ENCODE measurements around the gene P2RY1.

P2RY1 gene

DNA sequence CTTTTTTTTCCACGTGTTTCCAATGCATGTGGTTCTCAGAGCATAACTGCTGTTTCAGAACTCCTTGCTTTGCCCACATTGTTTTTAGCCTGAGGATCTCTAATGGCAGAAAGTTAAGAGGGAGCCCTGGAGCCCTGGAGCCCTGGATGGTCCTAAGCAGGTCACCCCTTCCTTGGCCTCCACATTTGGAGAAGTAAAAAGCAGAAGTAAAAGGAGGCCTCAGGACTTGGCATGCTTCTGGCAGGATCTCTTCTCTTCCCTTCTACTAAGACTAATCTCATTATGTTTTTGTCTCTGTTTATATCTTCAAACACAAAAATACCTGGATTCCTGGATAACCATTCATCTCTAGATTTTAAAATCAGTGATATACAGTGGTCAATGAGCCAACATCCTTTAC, 50.1 kb downstream of the P2RY1 start:
- CTCF ChIA-PET = interaction anchor here (1.0 kb wide), 1 partner anchor 9 kb away, joined by 6 read pairs; no protein-coding TSS in a partner anchor
- POLR2A ChIA-PET = no interaction called here
- no peak for DNase-seq (ENCODE audit: extremely low spot score)
- TF ChIP-seq, protein P1, sequence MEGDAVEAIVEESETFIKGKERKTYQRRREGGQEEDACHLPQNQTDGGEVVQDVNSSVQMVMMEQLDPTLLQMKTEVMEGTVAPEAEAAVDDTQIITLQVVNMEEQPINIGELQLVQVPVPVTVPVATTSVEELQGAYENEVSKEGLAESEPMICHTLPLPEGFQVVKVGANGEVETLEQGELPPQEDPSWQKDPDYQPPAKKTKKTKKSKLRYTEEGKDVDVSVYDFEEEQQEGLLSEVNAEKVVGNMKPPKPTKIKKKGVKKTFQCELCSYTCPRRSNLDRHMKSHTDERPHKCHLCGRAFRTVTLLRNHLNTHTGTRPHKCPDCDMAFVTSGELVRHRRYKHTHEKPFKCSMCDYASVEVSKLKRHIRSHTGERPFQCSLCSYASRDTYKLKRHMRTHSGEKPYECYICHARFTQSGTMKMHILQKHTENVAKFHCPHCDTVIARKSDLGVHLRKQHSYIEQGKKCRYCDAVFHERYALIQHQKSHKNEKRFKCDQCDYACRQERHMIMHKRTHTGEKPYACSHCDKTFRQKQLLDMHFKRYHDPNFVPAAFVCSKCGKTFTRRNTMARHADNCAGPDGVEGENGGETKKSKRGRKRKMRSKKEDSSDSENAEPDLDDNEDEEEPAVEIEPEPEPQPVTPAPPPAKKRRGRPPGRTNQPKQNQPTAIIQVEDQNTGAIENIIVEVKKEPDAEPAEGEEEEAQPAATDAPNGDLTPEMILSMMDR (IDR thresholded peaks at IDR 0.05; ENCODE audit: control extremely low read depth, extremely low read depth, low read depth, missing control alignments) = no peak

All from GM10248 (cell line).